ENCODE measurements around the gene ANO10.
"Not testable (repeated sequence)": the region's sequence is repeated elsewhere in the genome, so short reads cannot be mapped to it uniquely, and the experiment has no call there.

The ANO10 gene

GRCh38 chr3:43515208-43515917, 106.4 kb downstream of the ANO10 start:
- no peak for DNase-seq

DNA sequence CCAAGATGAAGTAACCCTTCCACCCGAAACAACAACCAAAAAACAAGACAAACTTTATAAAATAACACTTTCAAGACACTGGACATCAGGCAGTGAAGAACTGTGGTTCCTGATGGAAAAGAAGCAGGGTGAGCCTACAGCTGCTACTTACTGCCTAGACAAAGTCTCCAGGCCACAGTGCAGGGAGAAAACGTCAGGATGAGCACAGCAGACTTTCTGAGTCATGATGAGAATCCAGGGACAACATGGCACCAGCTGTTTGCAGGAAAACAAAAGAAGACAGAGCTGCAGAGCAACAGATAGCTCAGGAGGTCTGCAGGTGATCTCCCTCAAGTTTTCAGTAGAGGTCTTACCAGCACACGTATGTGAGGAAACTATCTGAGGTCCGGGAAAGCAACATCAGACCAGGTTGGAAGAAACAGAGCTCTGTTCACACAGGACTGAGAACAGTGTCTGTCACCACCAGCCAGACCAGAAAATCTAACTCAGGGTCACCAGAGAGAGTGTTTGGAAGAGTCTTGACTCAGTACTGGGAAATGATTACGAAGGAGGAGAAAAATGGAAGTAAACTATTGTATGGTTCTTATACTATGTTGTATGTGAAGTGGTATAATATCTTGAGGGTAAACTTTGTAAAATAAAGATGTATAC, 108.9 kb downstream of the ANO10 start:
- no peak for DNase-seq

GRCh38 chr3:43506644-43507043, 115.2 kb downstream of the ANO10 start:
- no peak for DNase-seq

DNA sequence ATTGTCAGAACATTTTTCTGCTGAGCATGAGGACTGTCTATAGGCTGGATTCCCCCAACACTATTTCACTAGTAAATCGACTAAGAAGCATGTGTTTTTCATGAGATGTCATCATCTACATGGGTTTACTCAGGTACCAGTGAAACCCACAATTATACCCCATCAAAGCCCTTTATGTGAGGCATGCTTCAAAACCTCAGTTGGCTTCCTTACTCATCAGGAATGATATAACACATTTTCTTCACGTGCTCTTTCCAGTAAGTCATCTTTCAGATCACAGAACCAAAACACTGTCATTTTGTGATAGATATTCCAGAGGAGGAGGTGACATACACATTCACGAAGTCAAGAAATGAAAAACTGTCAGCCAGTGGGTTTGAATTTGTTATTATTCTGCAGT, 116.5 kb downstream of the ANO10 start:
- no peak for DNase-seq

- no peak for DNase-seq
These were observed 118.6 kb downstream of the ANO10 start for GRCh38 chr3:43503067-43503728.

GRCh38 chr3:43499256-43499655, 122.6 kb downstream of the ANO10 start:
- no peak for DNase-seq

DNA sequence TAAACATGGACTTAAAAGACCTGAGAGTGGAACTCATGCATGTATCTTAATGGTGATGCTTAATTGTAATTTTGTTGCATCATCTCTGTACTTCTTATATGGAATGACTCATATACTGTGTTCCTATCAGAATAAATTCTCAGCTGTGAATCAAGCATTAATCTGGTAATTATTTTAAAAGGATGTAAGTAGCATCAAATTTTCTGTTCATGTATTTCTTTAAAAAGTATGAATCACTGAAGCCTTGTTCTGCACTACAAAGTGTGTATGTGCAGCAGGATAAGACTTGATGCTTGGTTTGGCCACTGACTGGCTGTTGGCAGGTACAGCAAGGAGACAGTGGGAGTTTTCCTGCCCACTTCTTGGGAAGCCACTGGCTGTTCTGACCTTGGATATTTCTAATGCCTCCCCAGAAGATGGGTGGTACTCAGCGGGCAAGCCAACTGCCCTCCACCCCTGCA, 123.9 kb downstream of the ANO10 start:
- DNase-seq: no peak

- no peak for DNase-seq
These were observed 124.4 kb downstream of the ANO10 start for GRCh38 chr3:43497422-43497821.

DNA sequence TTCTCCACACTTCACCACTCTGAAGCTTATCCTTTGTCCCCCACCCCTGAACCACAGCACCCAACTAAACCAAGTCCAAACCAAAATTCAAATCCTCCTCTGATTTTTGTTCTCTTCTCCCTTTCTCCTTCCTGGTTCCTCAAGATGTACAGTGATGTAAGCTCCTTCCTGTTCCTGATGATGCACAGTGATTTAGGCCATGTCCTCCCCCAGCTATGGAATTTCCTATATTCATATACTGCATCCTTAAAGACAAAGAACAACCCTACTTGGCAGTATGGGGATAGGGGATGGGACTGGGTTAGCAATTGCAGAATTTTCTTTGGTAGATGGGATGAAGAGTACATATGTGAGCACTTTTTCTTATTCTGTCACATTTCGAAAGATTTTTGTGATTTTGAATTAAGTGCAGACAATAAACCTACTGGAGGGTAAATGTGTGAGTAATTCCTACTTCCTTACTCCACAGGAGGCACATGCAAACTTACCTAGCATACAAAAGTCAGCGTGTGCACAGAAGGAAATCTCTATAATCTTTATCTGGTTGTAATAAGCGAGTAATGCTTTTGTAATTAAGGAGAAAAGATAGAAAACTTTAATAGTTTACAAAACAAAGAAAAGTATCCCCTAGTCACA, 125.0 kb downstream of the ANO10 start:
- DNase-seq: no peak

GRCh38 chr3:43492932-43493331, 128.9 kb downstream of the ANO10 start:
- DNase-seq: not testable (repeated sequence)

DNA sequence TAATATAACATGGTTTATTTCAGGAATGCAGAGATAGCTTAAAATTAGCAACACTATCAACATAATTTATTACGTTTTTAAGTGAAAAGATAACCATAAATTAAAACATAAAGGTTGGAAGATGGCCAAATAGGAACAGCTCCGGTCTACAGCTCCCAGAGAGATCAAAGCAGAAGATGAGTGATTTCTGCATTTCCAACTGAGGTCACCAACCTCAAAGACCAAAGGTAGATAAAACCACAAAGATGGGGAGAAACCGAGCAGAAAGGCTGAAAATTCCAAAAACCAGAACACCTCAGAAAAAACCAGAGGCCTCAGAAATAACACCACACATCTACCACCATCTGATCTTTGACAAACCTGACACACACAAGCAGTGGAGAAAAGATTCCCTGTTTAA, 130.0 kb downstream of the ANO10 start:
- not testable (repeated sequence) for DNase-seq

DNA sequence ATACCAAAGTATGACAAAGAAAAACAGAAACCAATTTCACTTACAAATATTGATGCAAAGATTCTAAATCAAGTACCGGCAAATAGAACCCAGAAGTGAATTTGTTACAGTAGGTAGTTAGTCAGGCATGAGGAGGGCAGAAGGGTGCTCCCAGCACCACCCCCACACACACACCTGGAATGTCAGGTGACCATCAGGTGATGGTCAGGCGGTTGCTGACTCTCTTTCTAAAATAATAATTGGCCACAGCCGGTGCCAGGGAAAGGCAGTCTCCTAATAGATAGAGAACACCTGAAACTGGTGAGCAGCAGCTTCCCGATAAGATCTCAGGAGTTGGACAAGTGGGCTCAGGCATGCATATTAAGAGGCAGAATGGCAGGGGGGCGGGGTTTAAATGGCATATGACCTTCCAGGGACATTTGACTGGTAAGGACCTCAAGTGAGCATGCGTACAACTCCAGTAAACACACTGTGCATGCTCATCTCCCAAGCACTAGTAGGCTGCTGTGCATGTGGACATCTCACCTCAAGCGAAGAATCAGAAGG, 131.1 kb downstream of the ANO10 start:
- no peak for DNase-seq

GRCh38 chr3:43489930-43490329, 131.9 kb downstream of the ANO10 start:
- no peak for DNase-seq

GRCh38 chr3:43485931-43486330, 135.9 kb downstream of the ANO10 start:
- DNase-seq: no peak

GRCh38 chr3:43484926-43485488, 136.8 kb downstream of the ANO10 start:
- DNase-seq: no peak

DNA sequence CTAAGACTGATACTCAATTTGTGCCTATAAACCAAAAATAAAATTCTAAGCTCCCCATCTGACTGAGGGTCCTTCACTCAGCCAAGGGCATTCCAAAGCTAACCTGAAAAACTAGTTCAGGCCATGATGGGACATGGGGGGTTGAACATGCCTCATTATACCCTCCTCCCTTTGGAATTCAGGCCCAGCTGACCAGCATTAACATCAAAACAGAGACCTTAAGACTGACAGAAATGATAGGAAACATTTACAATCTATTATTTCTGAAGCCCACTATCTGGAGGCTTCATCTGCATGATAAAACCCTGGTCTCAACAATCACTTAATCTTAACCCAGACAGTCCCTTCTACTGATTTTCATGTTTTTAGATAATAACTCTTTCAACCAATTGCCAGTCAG, 140.4 kb downstream of the ANO10 start:
- DNase-seq: no peak

DNA sequence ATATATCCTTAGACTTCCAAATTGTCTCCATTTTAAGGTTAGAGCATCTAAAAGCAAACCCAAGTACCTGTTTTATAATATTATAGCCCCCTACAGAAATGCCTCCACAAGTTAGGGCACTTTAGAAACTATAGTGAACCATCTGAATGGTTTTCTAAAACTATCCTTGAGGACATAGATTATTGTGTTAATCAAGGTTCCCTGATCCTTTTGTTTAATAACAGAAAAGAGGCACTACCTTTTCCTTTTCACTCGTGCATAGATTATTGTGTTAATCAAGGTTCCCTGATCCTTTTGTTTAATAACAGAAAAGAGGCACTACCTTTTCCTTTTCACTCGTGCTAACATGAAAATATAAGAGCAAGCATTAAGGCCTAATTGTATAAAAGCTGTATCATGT, 143.0 kb downstream of the ANO10 start:
- DNase-seq: not testable (repeated sequence)

DNA sequence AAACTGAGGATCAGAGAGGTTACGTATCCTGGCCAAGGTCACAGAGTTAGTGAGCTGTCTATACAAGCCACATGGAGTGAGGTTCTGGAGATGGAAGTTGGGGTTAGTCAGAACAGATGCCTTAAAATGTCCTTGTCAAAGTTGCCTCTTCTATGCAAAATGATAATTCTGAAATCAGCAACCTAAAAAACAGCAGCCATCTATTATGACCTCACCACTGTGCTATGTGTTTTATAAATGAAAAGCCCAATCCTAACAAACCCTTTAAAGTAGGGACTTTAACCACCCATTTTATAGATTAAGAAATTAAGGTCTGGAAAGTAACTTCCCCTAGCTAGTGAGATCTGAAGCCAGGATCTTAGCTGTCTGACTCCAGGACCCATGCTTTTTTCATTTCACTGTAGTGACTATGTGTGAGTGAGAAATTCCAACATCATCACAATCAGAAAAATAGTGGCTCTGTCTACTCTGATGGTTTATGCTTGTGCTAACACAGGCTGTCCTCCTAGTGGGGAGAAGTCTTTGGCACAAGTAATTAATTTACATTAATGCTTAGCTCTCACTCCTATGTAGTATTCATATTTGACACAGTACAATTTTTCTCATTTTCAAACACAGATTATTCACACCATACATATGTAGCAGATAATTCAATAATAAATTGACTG, 143.6 kb downstream of the ANO10 start:
- DNase-seq: no peak

DNA sequence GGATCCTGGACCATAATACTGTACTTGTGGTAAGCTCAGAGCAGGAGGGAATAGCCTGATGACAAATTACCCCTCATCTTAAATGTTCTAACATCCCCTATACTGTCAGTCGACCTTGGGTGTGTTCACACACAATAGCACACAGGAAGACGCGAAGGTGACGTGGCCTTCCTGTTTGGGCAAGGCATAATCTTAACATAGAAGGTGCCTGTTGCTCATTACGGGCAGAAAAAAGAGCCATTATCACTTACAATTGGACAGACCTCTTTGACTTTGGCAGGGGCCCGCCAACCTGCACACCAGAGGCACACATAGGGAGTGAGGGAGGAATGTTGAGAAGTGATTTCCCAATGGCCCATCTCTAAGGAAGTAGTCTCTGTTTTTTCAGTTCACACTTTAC, 144.2 kb downstream of the ANO10 start:
- DNase-seq: no peak

- DNase-seq: no peak
These were observed 148.1 kb downstream of the ANO10 start for GRCh38 chr3:43473737-43474136.

- no peak for DNase-seq
These were observed 148.6 kb downstream of the ANO10 start for GRCh38 chr3:43473244-43473643.

- DNase-seq: no peak
These were observed 153.7 kb downstream of the ANO10 start for GRCh38 chr3:43468133-43468532.

All from NCI-H1105 (cell line).